Stimulated activated CD8-positive, alpha-beta memory T cell treated with anti-CD3 and anti-CD28 coated beads, Interleukin-12 subunit alpha, Interleukin-12 subunit beta, amount 100 ng/mL, for 24 hours (primary cell): ENCODE results near the gene INSIG1.

Experiments
- DNase-seq: peaks from one replicate; pipeline ENCODE4 v3.0.0-alpha.2; 2020; ENCODE audit errors: extremely low read depth

The INSIG1 gene

DNA sequence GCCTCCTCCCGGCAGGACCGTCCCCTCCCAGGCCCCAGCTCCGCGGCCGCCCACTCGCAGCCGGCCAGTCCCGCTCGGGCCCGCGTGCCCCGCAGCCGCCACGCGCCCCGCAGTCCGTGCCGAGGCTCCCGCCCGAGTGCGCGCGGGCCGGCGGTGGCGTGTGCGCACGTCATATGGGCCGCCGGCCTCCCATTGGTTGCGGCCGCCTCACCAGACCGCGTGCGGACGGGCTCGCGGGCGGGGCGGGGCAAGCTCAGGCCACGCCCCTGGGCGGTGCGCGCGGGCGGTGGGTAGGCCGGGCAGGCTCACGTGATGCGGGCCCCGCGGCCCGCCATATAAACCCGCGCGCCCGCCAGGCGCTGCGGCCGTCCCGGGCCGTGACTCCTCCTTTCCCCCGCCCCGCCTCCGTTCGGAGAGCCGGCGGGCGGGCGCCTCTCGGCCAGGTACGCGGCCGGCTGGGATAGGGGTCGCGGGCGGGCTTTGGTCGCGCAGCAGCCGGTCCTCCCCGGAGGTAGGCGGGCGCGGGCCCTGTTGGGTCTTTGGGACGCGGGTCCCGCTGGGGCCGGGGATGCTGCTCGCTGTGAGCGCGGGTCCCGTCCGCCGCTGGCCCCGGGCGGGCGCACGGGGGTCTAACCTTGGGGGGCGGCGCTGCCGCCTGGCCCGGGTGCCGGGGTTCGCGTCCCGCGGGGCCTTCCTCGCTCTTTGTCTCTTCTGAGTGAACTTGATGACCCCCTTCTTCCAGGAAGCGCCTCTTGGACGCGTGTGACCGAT lies at the start of gene INSIG1:
TSS of gene INSIG1 (plus strand) at position 362 of the 771 bp plus-strand sequence. CDS start at position 770, 408 bp downstream.
- peak; percentile 78 for DNase-seq

DNA sequence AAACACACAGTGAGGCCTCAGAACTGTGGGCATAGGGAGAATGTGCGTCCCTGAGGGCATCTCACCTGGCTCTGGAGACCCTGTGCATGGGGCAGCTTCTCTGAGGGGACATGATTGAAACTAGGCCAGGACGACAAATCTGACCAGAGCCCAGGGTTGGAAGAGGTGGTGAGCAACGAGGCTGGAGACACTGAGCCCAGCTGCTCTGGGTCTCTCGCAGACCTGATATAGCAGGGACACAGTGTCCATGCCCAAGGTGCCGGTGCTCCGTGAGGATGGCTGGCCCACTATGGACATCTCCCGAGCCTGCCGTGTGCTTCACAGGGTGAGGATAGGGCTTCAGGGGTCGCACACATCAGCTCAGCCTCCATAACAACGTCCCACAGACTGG lies 49.3 kb upstream of the INSIG1 start:
- no peak for DNase-seq

- no peak for DNase-seq
Observed at GRCh38 chr7:155251831-155252230, 45.8 kb upstream of the INSIG1 start.

GRCh38 chr7:155252444-155252887 lies 45.2 kb upstream of the INSIG1 start:
- DNase-seq, result no peak

- DNase-seq, result no peak
Observed at GRCh38 chr7:155252892-155253501, 44.7 kb upstream of the INSIG1 start.

DNA sequence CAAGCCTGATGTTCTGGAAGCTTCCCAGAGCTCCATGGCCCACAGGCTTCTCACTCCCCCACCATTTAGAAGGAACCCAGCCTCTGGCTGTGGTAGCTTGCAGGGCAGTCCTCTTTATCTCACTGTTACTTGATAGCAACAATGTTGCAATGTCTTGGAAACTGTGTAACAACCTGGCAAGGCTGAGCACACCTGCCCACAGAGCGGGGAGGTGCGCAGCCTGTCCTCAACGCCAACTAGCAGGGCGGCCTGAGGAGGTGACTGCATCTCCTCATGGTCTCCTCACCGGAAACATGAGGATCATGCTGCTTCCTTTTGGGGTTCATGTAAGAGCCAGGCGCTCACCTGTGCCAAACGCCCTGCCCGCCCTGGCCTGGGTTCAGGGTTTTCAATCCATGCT lies 43.7 kb upstream of the INSIG1 start:
- no peak for DNase-seq

GRCh38 chr7:155255071-155255470 lies 42.6 kb upstream of the INSIG1 start:
- no peak for DNase-seq

DNA sequence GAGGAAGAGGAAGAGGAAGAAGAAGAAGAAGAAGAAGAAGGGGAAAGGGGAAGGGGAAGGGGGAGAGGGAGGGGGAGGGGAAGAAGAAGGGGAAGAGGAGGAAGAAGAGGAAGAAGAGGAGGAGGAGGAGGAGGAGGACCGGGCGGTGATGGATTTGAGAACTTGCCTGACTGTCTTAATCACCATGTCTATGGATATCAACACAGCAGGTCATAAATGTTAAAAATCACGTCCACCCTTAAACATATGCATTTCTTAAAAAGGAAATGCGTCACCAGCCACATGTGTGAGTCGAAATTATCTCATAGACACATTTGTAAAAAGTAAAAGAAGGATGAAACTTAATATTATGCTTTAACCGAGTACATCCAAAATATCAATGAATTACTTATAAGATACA lies 42.1 kb upstream of the INSIG1 start:
- no peak for DNase-seq

- DNase-seq, result no peak
Observed at GRCh38 chr7:155256081-155256760, 41.5 kb upstream of the INSIG1 start.

DNA sequence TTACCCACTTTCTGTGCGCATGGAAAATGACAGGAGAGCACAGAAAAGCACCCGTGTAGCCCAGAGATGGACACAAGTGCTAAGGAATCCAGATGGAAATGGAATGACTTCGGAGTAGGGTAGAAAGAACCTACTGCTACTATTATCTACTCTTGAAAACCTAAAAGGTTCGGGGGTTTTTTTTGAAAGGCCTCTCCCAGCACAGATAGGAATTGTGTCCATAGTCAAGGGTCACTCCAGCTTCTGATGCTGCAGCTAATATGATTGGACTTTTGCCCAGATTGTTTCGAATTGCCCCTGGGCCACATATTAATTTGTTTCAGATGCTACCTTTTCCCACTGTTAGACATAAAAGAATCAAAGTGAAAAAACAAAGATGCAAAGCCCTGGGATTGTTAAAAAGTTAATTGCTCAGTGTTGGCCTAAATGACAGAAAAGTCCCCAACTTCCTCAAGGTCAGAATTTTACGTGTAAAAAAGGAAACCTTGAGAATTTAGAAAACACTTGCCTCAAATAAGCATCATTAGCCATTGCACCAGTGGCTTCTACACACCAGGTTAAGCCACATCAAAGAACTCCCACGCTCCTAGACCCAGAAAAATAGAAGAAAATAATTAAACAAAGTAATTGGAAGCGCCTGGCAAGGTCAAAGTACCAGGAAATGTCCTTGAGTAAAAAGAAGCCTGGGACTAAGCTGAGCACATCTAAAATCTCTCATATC lies 40.8 kb upstream of the INSIG1 start:
- DNase-seq, result no peak

GRCh38 chr7:155257482-155258225 lies 40.0 kb upstream of the INSIG1 start:
- DNase-seq, result no peak

DNA sequence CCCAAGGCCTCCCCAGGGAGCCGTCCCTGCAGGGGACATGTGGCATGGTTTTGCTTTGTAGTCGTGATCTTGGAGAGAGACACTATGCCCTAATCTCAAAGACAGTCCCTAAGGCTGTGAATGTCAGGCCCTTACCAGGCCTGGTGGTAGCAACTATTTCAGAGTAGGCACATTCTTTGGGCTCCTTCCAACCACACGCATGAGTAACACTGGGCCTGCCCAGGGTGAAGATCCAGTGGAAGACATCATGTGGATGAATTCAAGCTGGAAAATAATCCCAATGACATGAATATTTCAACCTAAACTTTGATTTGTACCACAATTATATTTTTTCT lies 39.5 kb upstream of the INSIG1 start:
- DNase-seq, result no peak

GRCh38 chr7:155259866-155260497 lies 37.7 kb upstream of the INSIG1 start:
- no peak for DNase-seq

- DNase-seq, result no peak
Observed at GRCh38 chr7:155260498-155260872, 37.2 kb upstream of the INSIG1 start.

- DNase-seq, result no peak
Observed at GRCh38 chr7:155261031-155261985, 36.4 kb upstream of the INSIG1 start.

DNA sequence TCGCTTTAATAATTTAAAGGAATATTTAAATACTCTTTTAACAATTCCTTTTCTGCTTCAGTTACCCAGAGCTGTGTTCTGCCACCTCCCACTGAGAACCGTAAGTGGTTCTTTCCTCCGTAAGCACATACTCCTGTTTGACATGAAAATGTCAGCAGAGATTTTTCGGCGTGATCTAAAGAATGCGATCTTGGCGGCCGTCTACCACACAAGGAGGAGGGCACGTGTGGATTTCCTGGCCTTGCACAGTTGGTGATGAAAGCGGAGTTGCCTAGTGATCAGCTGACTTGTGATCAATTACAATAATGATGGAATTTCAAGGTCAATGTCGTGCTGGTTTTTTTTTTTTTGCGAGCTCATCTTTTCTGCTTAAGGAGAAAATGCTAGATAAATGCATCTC lies 35.6 kb upstream of the INSIG1 start:
- no peak for DNase-seq

- no peak for DNase-seq
Observed at GRCh38 chr7:155263051-155263450, 34.6 kb upstream of the INSIG1 start.

GRCh38 chr7:155263581-155264143 lies 34.0 kb upstream of the INSIG1 start:
- no peak for DNase-seq

DNA sequence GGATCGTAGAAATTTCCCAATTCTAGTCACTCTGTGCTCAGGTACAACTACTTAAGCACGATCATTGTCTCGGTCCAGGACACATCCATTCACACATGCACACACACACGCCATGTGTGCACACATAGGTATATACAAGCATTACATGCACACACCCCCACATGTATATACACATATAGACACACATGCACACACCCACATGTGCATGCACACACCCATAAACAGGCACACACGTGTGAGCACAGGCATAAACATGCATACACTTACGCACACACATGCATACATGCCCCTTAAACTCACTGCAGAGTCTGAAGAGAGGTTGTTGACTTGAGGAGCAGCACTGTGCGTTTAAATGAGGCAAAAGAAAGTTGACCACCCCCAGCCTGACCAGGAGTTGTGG lies 32.5 kb upstream of the INSIG1 start:
- DNase-seq, result no peak

- no peak for DNase-seq
Observed at GRCh38 chr7:155265961-155266360, 31.7 kb upstream of the INSIG1 start.
